GM12801 (cell line): ENCODE results near the gene NDRG4.

Experiments used
- CTCF ChIP-seq: IDR thresholded peaks from one replicate; pipeline ENCODE4 v1.5.1; 2011; ENCODE audit warnings: control low read depth; ENCODE audit not compliant: insufficient read length; ENCODE audit errors: extremely low read depth

Gene NDRG4

GRCh38 chr16:58498341-58499091 lies 1.4 kb upstream of the NDRG4 start:
- no peak for TF ChIP-seq CTCF

- TF ChIP-seq CTCF, result no peak
Measured at GRCh38 chr16:58499092-58499511, 841 bp upstream of the NDRG4 start.

- TF ChIP-seq CTCF, result no peak
Measured at GRCh38 chr16:58500430-58501241, 693 bp downstream of the NDRG4 start.

- TF ChIP-seq CTCF, result no peak
Measured at GRCh38 chr16:58501242-58502131, 1.5 kb downstream of the NDRG4 start.

DNA sequence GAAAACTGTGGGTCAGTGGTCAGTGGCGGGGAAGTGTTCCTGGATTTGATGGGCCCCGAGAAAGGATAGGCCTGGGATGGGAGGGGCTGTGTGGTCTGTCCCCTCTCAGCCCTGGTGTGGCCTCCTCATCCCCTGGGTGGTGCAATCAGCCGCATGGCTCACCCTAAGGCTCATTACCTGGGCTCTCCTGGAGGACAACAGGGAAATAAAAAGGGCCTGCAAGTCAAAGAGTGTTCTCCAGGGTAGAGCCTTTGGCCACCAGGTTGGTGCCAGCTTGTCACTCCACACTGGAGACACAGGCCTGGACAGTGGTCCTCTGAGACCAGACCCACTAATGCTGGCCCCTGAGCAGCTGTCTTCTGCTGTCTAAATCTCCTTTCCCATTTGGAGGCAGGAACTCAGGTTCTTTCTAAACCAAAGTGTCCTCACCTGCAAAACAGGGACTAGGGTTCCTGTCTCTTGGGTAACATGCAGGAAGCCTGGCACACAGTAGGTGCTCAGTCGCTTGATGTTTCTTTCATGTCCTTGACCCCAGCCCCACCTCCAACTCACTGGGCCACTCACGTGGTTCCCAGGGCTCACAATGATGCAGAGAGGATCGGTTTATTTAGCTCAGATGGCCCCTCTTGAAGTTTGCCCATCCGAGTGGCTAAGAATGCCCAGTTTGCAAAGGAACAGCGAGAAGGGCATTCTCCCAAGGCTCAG lies 2.4 kb downstream of the NDRG4 start:
- TF ChIP-seq CTCF, result no peak

DNA sequence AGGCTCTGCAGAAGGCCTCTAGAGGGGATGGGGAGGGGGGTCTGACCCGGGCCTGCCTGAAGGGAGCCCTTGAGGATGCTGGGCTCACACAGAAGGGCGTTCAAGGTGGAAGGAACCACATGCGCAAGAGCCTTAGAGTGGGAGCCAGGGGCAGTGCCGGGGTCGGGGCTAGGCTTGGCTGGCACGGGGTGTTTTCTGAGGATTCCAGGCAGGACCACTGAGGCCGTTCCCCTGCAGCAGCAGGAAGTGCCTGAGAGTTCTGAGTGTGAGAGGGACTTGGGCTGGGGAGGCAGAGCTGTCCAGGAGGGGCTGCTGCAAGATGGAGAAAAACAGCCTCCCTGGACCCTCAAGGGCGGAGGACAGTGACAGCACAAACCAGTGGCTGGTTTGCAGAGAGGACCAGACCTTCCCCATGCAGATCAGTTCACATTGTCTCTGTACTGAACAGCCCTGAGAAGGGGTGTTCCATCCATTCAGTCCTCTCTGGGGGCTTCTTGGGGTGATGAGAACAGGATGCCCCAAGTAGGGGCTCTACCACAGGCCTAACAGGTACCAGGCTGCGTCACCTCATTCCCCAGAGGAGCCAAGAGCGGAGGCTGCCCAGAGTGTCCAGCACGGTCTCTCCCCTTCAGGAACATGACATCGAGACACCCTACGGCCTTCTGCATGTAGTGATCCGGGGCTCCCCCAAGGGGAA lies 3.4 kb downstream of the NDRG4 start:
- TF ChIP-seq CTCF, result no peak
